SK-N-SH (cell line): ENCODE results near the gene PHYKPL. TPM values are rescaled to one million over a fixed set of nuclear protein-coding genes. Genes with fewer than 3 reads are reported as not detected.

Experiments
- CTCF ChIA-PET: fragments of 300-600, 350-600 bp; formaldehyde crosslinking; extraction: SDS; loops from one replicate; lab custom pipeline; 2021; lab: Yijun Ruan, JAX
- POLR2A ChIA-PET: fragments of 350-600 bp; sonication (Branson Sonifier 250); formaldehyde crosslinking; extraction: SDS; loops from one replicate; lab custom pipeline; 2020; ENCODE audit warnings: antibody characterized with exemption, inconsistent platforms; lab: Yijun Ruan, JAX
- DNase-seq: peaks from one replicate; pipeline ENCODE4 v3.0.0; 2012
- H2AFZ ChIP-seq: fragments of 200-600 bp; sonication (generic); 2 replicates; pipeline ENCODE4 v1.8.1; 2016; ENCODE audit warnings: antibody characterized with exemption, mild to moderate bottlenecking, low read depth
- H3F3A ChIP-seq: fragments of 200-600 bp; sonication (generic); replicated peaks from 2 replicates; pipeline ENCODE3; 2016; ENCODE audit warnings: antibody characterized with exemption, mild to moderate bottlenecking; ENCODE audit not compliant: insufficient read depth
- H3K27ac ChIP-seq, 2 experiments: fragments of 200-500 bp in 1 of 2; fragments of 200-600 bp in 1 of 2; sonication (Bioruptor generic) in 1 of 2; sonication (generic), shearing (Covaris generic) in 1 of 2; 2 replicates each; pipeline versions ENCODE4 v1.5.1 to v1.6.1; 2014 to 2016; ENCODE audit warnings: low read depth in 2 of 2, inconsistent platforms in 1 of 2, low read length in 1 of 2, mild to moderate bottlenecking in 1 of 2, mixed read lengths in 1 of 2
- H3K27me3 ChIP-seq: fragments of 200-600 bp; sonication (generic), shearing (Covaris generic); 2 replicates; pipeline ENCODE4 v1.6.1; 2016; ENCODE audit warnings: mixed run types; ENCODE audit not compliant: insufficient read depth
- H3K36me3 ChIP-seq, 2 experiments: fragments of 200-500 bp in 1 of 2; fragments of 200-600 bp in 1 of 2; sonication (Bioruptor generic) in 1 of 2; sonication (generic) in 1 of 2; replicated peaks in 1 of 2; 2 replicates each; pipeline versions ENCODE3 to v1.5.1; 2014 to 2016; ENCODE audit warnings: low read length in 1 of 2, mild to moderate bottlenecking in 1 of 2; ENCODE audit not compliant: insufficient read depth in 2 of 2, control insufficient read depth in 1 of 2
- H3K4me1 ChIP-seq, 2 experiments: fragments of 200-500 bp in 1 of 2; fragments of 200-600 bp in 1 of 2; sonication (Bioruptor generic) in 1 of 2; sonication (generic), shearing (Covaris generic) in 1 of 2; 2 replicates each; pipeline versions ENCODE4 v1.5.1 to v1.6.1; 2014 to 2016; ENCODE audit warnings: low read depth in 1 of 2, low read length in 1 of 2, mixed run types in 1 of 2; ENCODE audit not compliant: insufficient read depth in 2 of 2, control insufficient read depth in 1 of 2
- H3K4me2 ChIP-seq: fragments of 200-600 bp; sonication (generic), shearing (Covaris generic); 2 replicates; pipeline ENCODE4 v1.6.1; 2017; ENCODE audit warnings: mixed run types
- H3K4me3 ChIP-seq, 2 experiments: fragments of 200-500 bp in 1 of 2; fragments of 200-600 bp in 1 of 2; sonication (Bioruptor generic) in 1 of 2; sonication (generic), shearing (Covaris generic) in 1 of 2; 2 replicates each; pipeline versions ENCODE4 v1.5.1 to v1.8.1; 2014 to 2016; ENCODE audit warnings: low read depth in 2 of 2, inconsistent platforms in 1 of 2, low read length in 1 of 2, mild to moderate bottlenecking in 1 of 2, mixed read lengths in 1 of 2, moderate library complexity in 1 of 2
- H3K79me2 ChIP-seq: fragments of 200-600 bp; sonication (generic); 2 replicates; pipeline ENCODE4 v1.8.1; 2017; ENCODE audit warnings: mild to moderate bottlenecking; ENCODE audit not compliant: insufficient read depth
- H3K9ac ChIP-seq: fragments of 200-600 bp; sonication (generic); 2 replicates; pipeline ENCODE4 v1.6.1; 2017; ENCODE audit warnings: mixed run types
- H3K9me2 ChIP-seq: fragments of 200-600 bp; sonication (generic); 2 replicates; pipeline ENCODE4 v1.6.1; 2017; ENCODE audit warnings: mixed run types
- H3K9me3 ChIP-seq: fragments of 200-600 bp; sonication (generic); 2 replicates; pipeline ENCODE4 v1.6.1; 2017; ENCODE audit warnings: mixed run types, mild to moderate bottlenecking, moderate library complexity
- H4K20me1 ChIP-seq: fragments of 200-600 bp; sonication (generic); 2 replicates; pipeline ENCODE4 v1.6.1; 2017; ENCODE audit warnings: mild to moderate bottlenecking, mixed run types; ENCODE audit not compliant: insufficient read depth
- CHD2 ChIP-seq: fragments of 150-350 bp; IDR thresholded peaks from 2 replicates; pipeline ENCODE4 v1.6.1; 2018; ENCODE audit warnings: low read length; ENCODE audit not compliant: partially characterized antibody
- EP300 ChIP-seq, 2 experiments: IDR thresholded peaks; 2 replicates each; pipeline versions ENCODE4 v1.4.0 to v1.6.1; 2012; ENCODE audit warnings: borderline replicate concordance in 1 of 2, low read depth in 1 of 2, low read length in 1 of 2
- EZH2phosphoT487 ChIP-seq: fragments of 200-600 bp; sonication (generic); IDR thresholded peaks from 2 replicates; pipeline ENCODE4 v1.6.1; 2017; ENCODE audit warnings: low read depth, mixed run types, mild to moderate bottlenecking, antibody characterized with exemption, moderate library complexity, borderline replicate concordance
- FOXM1 ChIP-seq: IDR thresholded peaks from 2 replicates; pipeline ENCODE4 v1.4.0; 2012; ENCODE audit warnings: low read depth, mild to moderate bottlenecking
- GATA2 ChIP-seq: sonication (generic); formaldehyde crosslinking; IDR thresholded peaks from 2 replicates; pipeline ENCODE4 v1.5.0; 2020; ENCODE audit warnings: mild to moderate bottlenecking, missing genetic modification reagents
- MEF2A ChIP-seq: IDR thresholded peaks from 2 replicates; pipeline ENCODE4 v1.4.0; 2012; ENCODE audit warnings: low read depth, borderline replicate concordance
- MXI1 ChIP-seq: IDR thresholded peaks from 2 replicates; pipeline ENCODE4 v1.6.1; 2012; ENCODE audit warnings: mild to moderate bottlenecking, low read depth, low read length, improper control_type of control experiment
- NRF1 ChIP-seq: IDR thresholded peaks from 2 replicates; pipeline ENCODE4 v1.6.1; 2012; ENCODE audit warnings: low read depth, mild to moderate bottlenecking, low read length
- PBX3 ChIP-seq: IDR thresholded peaks from 2 replicates; pipeline ENCODE4; 2012
- RAD21 ChIP-seq: IDR thresholded peaks from 2 replicates; pipeline ENCODE4 v1.6.1; 2012; ENCODE audit warnings: mild to moderate bottlenecking, low read length
- RCOR1 ChIP-seq: fragments of 150-350 bp; IDR thresholded peaks from 2 replicates; pipeline ENCODE4 v1.6.1; 2017; ENCODE audit warnings: antibody characterized with exemption, low read length
- RFX5 ChIP-seq: IDR thresholded peaks from 2 replicates; pipeline ENCODE4 v1.6.1; 2012; ENCODE audit warnings: mild to moderate bottlenecking, improper control_type of control experiment, low read length
- RXRA ChIP-seq: IDR thresholded peaks from 2 replicates; pipeline ENCODE4 v1.4.0; 2012; ENCODE audit warnings: low read depth, mild to moderate bottlenecking, borderline replicate concordance
- SIN3A ChIP-seq: IDR thresholded peaks from 2 replicates; pipeline ENCODE4 v1.6.1; 2012; ENCODE audit warnings: low read depth, mild to moderate bottlenecking, low read length, moderate library complexity, borderline replicate concordance
- TCF12 ChIP-seq: IDR thresholded peaks from 2 replicates; pipeline ENCODE4 v1.4.0; 2012
- TEAD4 ChIP-seq: IDR thresholded peaks from 2 replicates; pipeline ENCODE4 v1.4.0; 2012; ENCODE audit warnings: mild to moderate bottlenecking, borderline replicate concordance; ENCODE audit not compliant: insufficient read depth
- YY1 ChIP-seq: IDR thresholded peaks from 2 replicates; pipeline ENCODE4 v1.4.0; 2012; ENCODE audit warnings: low read depth, mild to moderate bottlenecking
- WGBS: methylation state at CpG from one replicate; pipeline ENCODE4 v1.1.6; 2017; ENCODE audit warnings: low lambda C conversion rate; 5-methylcytosine and 5-hydroxymethylcytosine counted together
- polyA plus RNA-seq, 3 experiments: library from polyadenylated mRNA; depleted of rRNA; stranded (reverse); fragments of >200 nt; gene quantifications; 2 replicates each; pipeline ENCODE4 v1.2.3, GENCODE V29; 2012
- TF ChIP-seq, protein P1 (sequence below): IDR thresholded peaks from 2 replicates; pipeline ENCODE4 v1.6.1; 2012; ENCODE audit warnings: mild to moderate bottlenecking, low read depth, low read length, moderate library complexity
- TF ChIP-seq, protein P2 (sequence below): IDR thresholded peaks from 2 replicates; pipeline ENCODE4 v1.4.0; 2012; ENCODE audit warnings: low read depth
- TF ChIP-seq, protein P3 (sequence below): fragments of 150-350 bp; IDR thresholded peaks from 2 replicates; pipeline ENCODE4 v1.6.1; 2017; ENCODE audit warnings: antibody characterized with exemption, low read length, low read depth, borderline replicate concordance

Gene PHYKPL
- polyA plus RNA-seq, 1 of the 3 experiments (the other 2 are of a cell fraction): 46.8 TPM

GRCh38 chr5:178273665-178274541 lies 41.3 kb upstream of the PHYKPL start (continued):
- no peak for TF ChIP-seq FOXM1
- no peak for TF ChIP-seq MXI1
- no peak for TF ChIP-seq EZH2phosphoT487
- TF ChIP-seq RXRA: no peak
- no peak for TF ChIP-seq YY1
- TF ChIP-seq, protein P1, sequence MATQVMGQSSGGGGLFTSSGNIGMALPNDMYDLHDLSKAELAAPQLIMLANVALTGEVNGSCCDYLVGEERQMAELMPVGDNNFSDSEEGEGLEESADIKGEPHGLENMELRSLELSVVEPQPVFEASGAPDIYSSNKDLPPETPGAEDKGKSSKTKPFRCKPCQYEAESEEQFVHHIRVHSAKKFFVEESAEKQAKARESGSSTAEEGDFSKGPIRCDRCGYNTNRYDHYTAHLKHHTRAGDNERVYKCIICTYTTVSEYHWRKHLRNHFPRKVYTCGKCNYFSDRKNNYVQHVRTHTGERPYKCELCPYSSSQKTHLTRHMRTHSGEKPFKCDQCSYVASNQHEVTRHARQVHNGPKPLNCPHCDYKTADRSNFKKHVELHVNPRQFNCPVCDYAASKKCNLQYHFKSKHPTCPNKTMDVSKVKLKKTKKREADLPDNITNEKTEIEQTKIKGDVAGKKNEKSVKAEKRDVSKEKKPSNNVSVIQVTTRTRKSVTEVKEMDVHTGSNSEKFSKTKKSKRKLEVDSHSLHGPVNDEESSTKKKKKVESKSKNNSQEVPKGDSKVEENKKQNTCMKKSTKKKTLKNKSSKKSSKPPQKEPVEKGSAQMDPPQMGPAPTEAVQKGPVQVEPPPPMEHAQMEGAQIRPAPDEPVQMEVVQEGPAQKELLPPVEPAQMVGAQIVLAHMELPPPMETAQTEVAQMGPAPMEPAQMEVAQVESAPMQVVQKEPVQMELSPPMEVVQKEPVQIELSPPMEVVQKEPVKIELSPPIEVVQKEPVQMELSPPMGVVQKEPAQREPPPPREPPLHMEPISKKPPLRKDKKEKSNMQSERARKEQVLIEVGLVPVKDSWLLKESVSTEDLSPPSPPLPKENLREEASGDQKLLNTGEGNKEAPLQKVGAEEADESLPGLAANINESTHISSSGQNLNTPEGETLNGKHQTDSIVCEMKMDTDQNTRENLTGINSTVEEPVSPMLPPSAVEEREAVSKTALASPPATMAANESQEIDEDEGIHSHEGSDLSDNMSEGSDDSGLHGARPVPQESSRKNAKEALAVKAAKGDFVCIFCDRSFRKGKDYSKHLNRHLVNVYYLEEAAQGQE: no peak

- H3K79me2 ChIP-seq: no peaks in the 10 kb centered on the region
- CTCF ChIA-PET: interaction anchor here (1.0 to 3.0 kb wide), 3 partner anchors 35 to 317 kb away, joined by 3 to 20 read pairs (median 10); partner anchors contain the start of gene COL23A1
- WGBS: 67% methylated on average over 12 of the region's 15 CpGs
- TF ChIP-seq, protein P2, sequence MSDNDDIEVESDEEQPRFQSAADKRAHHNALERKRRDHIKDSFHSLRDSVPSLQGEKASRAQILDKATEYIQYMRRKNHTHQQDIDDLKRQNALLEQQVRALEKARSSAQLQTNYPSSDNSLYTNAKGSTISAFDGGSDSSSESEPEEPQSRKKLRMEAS: no peak
- TF ChIP-seq, protein P3, sequence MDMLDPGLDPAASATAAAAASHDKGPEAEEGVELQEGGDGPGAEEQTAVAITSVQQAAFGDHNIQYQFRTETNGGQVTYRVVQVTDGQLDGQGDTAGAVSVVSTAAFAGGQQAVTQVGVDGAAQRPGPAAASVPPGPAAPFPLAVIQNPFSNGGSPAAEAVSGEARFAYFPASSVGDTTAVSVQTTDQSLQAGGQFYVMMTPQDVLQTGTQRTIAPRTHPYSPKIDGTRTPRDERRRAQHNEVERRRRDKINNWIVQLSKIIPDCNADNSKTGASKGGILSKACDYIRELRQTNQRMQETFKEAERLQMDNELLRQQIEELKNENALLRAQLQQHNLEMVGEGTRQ: no peak
- TF ChIP-seq RXRA: no peak
- no peak for TF ChIP-seq CHD2
- no peak for TF ChIP-seq MEF2A
- TF ChIP-seq, protein P1: no peak
- TF ChIP-seq TEAD4: no peak
- no peak for TF ChIP-seq PBX3
- TF ChIP-seq RFX5: no peak
- TF ChIP-seq RAD21: no peak
- TF ChIP-seq TCF12: no peak
- no peak for TF ChIP-seq NRF1
- no peak for TF ChIP-seq GATA2 (CRISPR knock-in tag)
- TF ChIP-seq RCOR1: no peak
- TF ChIP-seq SIN3A: no peak
- TF ChIP-seq EP300 (IDR thresholded peaks at IDR 0.05; ENCODE audit: borderline replicate concordance in 1 of 2, low read depth in 1 of 2, low read length in 1 of 2): no peak
Observed at GRCh38 chr5:178273041-178273440, 40.4 kb upstream of the PHYKPL start.

More at GRCh38 chr5:178273041-178273440, 40.4 kb upstream of the PHYKPL start:
- no peaks in the 10 kb centered on the region for H3K36me3 ChIP-seq
- no peaks in the 10 kb centered on the region for H3K27me3 ChIP-seq
- no peaks in the 10 kb centered on the region for H3K9me2 ChIP-seq
- no peak for DNase-seq
- no peak overlapping the region for H2AFZ ChIP-seq
- H3K9me3 ChIP-seq: no peaks in the 10 kb centered on the region
- no peak overlapping the region for H3K4me2 ChIP-seq
- no peaks in the 10 kb centered on the region for H3F3A ChIP-seq
- peaks cover 0 to 4% of the 10 kb centered on the region in 2 experiments; a peak in 1 of 4 replicates for H3K4me1 ChIP-seq
- H4K20me1 ChIP-seq: no peaks in the 10 kb centered on the region
- no peak overlapping the region for H3K9ac ChIP-seq
- H3K4me3 ChIP-seq: no peak overlapping the region
- POLR2A ChIA-PET: no interaction called here
- H3K27ac ChIP-seq: no peak overlapping the region; a peak in 1 of 4 replicates
